Measurements from ENCODE around the gene SLC8B1. TPM values are rescaled to one million over a fixed set of nuclear protein-coding genes. Genes with fewer than 3 reads are reported as not detected.

Gene SLC8B1
- total and polyA plus RNA-seq, 9 of the 15 experiments (the other 6 are each of a cell fraction or from before 2014, with no cell fraction given) = 0.86 to 34.1 (median 18.5) TPM

GRCh38 chr12:113334786-113335539, at the start of gene SLC8B1 (continued):
- TF ChIP-seq ZMIZ1 (IDR thresholded peaks at IDR 0.05; ENCODE audit: low read depth in 2 of 2, low read length in 2 of 2) (0 out of 4 replicates have a peak, but pooled peaks of 1 of the 2 experiments have one; percentile 15), FOXP4 (CRISPR knock-in tag; IDR thresholded peaks at IDR 0.05; ENCODE audit: borderline replicate concordance) (0 out of 2 replicates have a peak, but pooled peaks have one; percentile 60), MYC (IDR thresholded peaks at IDR 0.05; ENCODE audit: low read depth, low read length) (0 out of 2 replicates have a peak, but pooled peaks have one; percentile 10), MYC (CRISPR knock-in tag; IDR thresholded peaks at IDR 0.05; ENCODE audit: borderline replicate concordance, low read depth) (0 out of 2 replicates have a peak, but pooled peaks have one; percentile 32), PRDM10 (IDR thresholded peaks at IDR 0.05; ENCODE audit: partially characterized antibody) (peak; percentile 19), HMGN3 (IDR thresholded peaks at IDR 0.05; ENCODE audit: borderline replicate concordance, extremely low read depth, insufficient read length, low read depth, low read length) (peak; percentile 73), IFI16 (CRISPR knock-in tag; IDR thresholded peaks at IDR 0.05) (no peak), KLF10 (CRISPR knock-in tag; IDR thresholded peaks at IDR 0.05) (no peak), YY1 (IDR thresholded peaks at IDR 0.05; ENCODE audit: borderline replicate concordance in 1 of 3, control insufficient read depth in 1 of 3, extremely low read depth in 1 of 3, insufficient read depth in 3 of 3, insufficient read length in 1 of 3, insufficient replicate concordance in 2 of 3, low read depth in 1 of 3, low read length in 2 of 3) (peak in 2 of 3 experiments; percentile 52 to 59), CGGBP1 (CRISPR knock-in tag; IDR thresholded peaks at IDR 0.05) (no peak), MAX (CRISPR knock-in tag; IDR thresholded peaks at IDR 0.05) (peak; percentile 64; the same call in 1 of the 2 replicates), ZNF699 (CRISPR knock-in tag; IDR thresholded peaks at IDR 0.05; ENCODE audit: insufficient replicate concordance) (no peak), ETV5 (CRISPR knock-in tag; IDR thresholded peaks at IDR 0.05; ENCODE audit: low read depth) (0 out of 2 replicates have a peak, but pooled peaks have one; percentile 19)

Data from K562 (cell line).